Fibroblast of pulmonary artery (primary cell): ENCODE measurements around the gene SNX11.
A peak's percentile ranks its signal among the peaks of the same experiment; 100 is the strongest.

Experiments
- DNase-seq: peaks from one replicate; pipeline ENCODE4 v3.0.0-alpha.2; 2010; ENCODE audit warnings: low read depth
- H3K4me3 ChIP-seq: replicated peaks from 2 replicates; pipeline ENCODE4 v1.5.1; 2011; ENCODE audit warnings: low read depth, mild to moderate bottlenecking, control low read depth, low read length, moderate library complexity
- CTCF ChIP-seq: IDR thresholded peaks from 2 replicates; pipeline ENCODE4 v1.5.1; 2011; ENCODE audit warnings: mild to moderate bottlenecking, control low read depth, low read length, inconsistent platforms; ENCODE audit errors: missing control alignments

The SNX11 gene

GRCh38 chr17:48125829-48126531 lies 18.4 kb downstream of the SNX11 start:
- no peak overlapping the region for H3K4me3 ChIP-seq
- no peak for TF ChIP-seq CTCF
- no peak for DNase-seq

GRCh38 chr17:48126532-48126850 lies 18.9 kb downstream of the SNX11 start:
- H3K4me3 ChIP-seq = no peak overlapping the region

GRCh38 chr17:48127371-48128051 lies 19.9 kb downstream of the SNX11 start:
- peak; percentile 21 for DNase-seq
- no peak for TF ChIP-seq CTCF

More at GRCh38 chr17:48126532-48126850, 18.9 kb downstream of the SNX11 start:
- no peak for DNase-seq
- no peak for TF ChIP-seq CTCF

GRCh38 chr17:48128400-48128799 lies 20.8 kb downstream of the SNX11 start:
- DNase-seq = no peak
- H3K4me3 ChIP-seq = no peak overlapping the region
- no peak for TF ChIP-seq CTCF

More at GRCh38 chr17:48127371-48128051, 19.9 kb downstream of the SNX11 start:
- no peak overlapping the region for H3K4me3 ChIP-seq

- no peak for TF ChIP-seq CTCF
- DNase-seq = no peak
- no peak overlapping the region for H3K4me3 ChIP-seq
Measured at GRCh38 chr17:48129981-48130380, 22.4 kb downstream of the SNX11 start.

- TF ChIP-seq CTCF = peak; percentile 95
- H3K4me3 ChIP-seq = no peak overlapping the region
- DNase-seq = peak; percentile 83
Measured at GRCh38 chr17:48131216-48131824, 23.8 kb downstream of the SNX11 start.
